WTC11 (cell line): Measurements from ENCODE around the gene SAE1. TPM values are rescaled to one million over a fixed set of nuclear protein-coding genes. Genes with fewer than 3 reads are reported as not detected.

ENCODE experiments used
- ESRRA ChIP-seq: sonication (generic); formaldehyde crosslinking; IDR thresholded peaks from 2 replicates; pipeline ENCODE4 v1.8.1; 2022; ENCODE audit warnings: mild to moderate bottlenecking, missing genetic modification reagents, borderline replicate concordance
- ETV6 ChIP-seq: sonication (generic); formaldehyde crosslinking; IDR thresholded peaks from 2 replicates; pipeline ENCODE4 v1.8.1; 2022; ENCODE audit warnings: mild to moderate bottlenecking, missing genetic modification reagents
- FOXJ3 ChIP-seq: sonication (generic); formaldehyde crosslinking; IDR thresholded peaks from 2 replicates; pipeline ENCODE4 v1.9.0; 2021; ENCODE audit warnings: missing genetic modification reagents, mild to moderate bottlenecking, borderline replicate concordance
- FOXP1 ChIP-seq: sonication (generic); formaldehyde crosslinking; IDR thresholded peaks from 2 replicates; pipeline ENCODE4 v1.8.0; 2022; ENCODE audit warnings: missing genetic modification reagents, mild to moderate bottlenecking, moderate library complexity, borderline replicate concordance
- MXD4 ChIP-seq: fragments of 250-450 bp; sonication (Bioruptor Pico); IDR thresholded peaks from 2 replicates; pipeline ENCODE4 v1.8.0; 2021; ENCODE audit warnings: mild to moderate bottlenecking, moderate library complexity, borderline replicate concordance
- NFATC4 ChIP-seq: fragments of 250-450 bp; sonication (Bioruptor Pico); IDR thresholded peaks from 2 replicates; pipeline ENCODE4 v1.9.0; 2021; ENCODE audit warnings: mild to moderate bottlenecking
- RORB ChIP-seq: fragments of 250-450 bp; sonication (Bioruptor Pico); IDR thresholded peaks from 2 replicates; pipeline ENCODE4 v1.9.0; 2021; ENCODE audit warnings: mild to moderate bottlenecking
- SP1 ChIP-seq: sonication (generic); formaldehyde crosslinking; conservative IDR thresholded peaks from 2 replicates; pipeline ENCODE4 v1.8.1; 2022; ENCODE audit warnings: missing genetic modification reagents
- ZNF121 ChIP-seq: sonication (generic); formaldehyde crosslinking; IDR thresholded peaks from 2 replicates; pipeline ENCODE4 v1.8.0; 2023; ENCODE audit warnings: missing genetic modification reagents
- total RNA-seq: library from RNA; stranded (reverse); gene quantifications from 3 replicates; pipeline ENCODE4 v1.2.3, GENCODE V29; 2021
- TF ChIP-seq, protein P1 (sequence below): fragments of 250-450 bp; sonication (Bioruptor Pico); IDR thresholded peaks from 2 replicates; pipeline ENCODE4 v1.9.0; 2021; ENCODE audit warnings: mild to moderate bottlenecking
- TF ChIP-seq, protein P2 (sequence below): sonication (generic); formaldehyde crosslinking; IDR thresholded peaks from 2 replicates; pipeline ENCODE4 v1.8.0; 2023; ENCODE audit warnings: missing genetic modification reagents
- TF ChIP-seq, protein P3 (sequence below): sonication (generic); formaldehyde crosslinking; IDR thresholded peaks from 2 replicates; pipeline ENCODE4 v1.8.0; 2022; ENCODE audit warnings: mild to moderate bottlenecking, missing genetic modification reagents
- TF ChIP-seq, protein P4 (sequence below): fragments of 250-450 bp; sonication (Bioruptor Pico); conservative IDR thresholded peaks from 2 replicates; pipeline ENCODE4 v1.9.0; 2021; ENCODE audit warnings: mild to moderate bottlenecking
- TF ChIP-seq, protein P5 (sequence below): sonication (generic); formaldehyde crosslinking; IDR thresholded peaks from 2 replicates; pipeline ENCODE4 v1.8.1; 2023; ENCODE audit warnings: mild to moderate bottlenecking, missing genetic modification reagents, moderate library complexity
- TF ChIP-seq, protein P6 (sequence below): sonication (generic); formaldehyde crosslinking; IDR thresholded peaks from 2 replicates; pipeline ENCODE4 v1.8.0; 2022; ENCODE audit warnings: mild to moderate bottlenecking, missing genetic modification reagents
- TF ChIP-seq, protein P7 (sequence below): sonication (generic); formaldehyde crosslinking; IDR thresholded peaks from 2 replicates; pipeline ENCODE4 v1.8.1; 2022; ENCODE audit warnings: low read depth, mild to moderate bottlenecking, moderate library complexity, missing genetic modification reagents, borderline replicate concordance

SAE1 gene
- total RNA-seq, 1 experiment from 2014 or later, result 224 TPM

DNA sequence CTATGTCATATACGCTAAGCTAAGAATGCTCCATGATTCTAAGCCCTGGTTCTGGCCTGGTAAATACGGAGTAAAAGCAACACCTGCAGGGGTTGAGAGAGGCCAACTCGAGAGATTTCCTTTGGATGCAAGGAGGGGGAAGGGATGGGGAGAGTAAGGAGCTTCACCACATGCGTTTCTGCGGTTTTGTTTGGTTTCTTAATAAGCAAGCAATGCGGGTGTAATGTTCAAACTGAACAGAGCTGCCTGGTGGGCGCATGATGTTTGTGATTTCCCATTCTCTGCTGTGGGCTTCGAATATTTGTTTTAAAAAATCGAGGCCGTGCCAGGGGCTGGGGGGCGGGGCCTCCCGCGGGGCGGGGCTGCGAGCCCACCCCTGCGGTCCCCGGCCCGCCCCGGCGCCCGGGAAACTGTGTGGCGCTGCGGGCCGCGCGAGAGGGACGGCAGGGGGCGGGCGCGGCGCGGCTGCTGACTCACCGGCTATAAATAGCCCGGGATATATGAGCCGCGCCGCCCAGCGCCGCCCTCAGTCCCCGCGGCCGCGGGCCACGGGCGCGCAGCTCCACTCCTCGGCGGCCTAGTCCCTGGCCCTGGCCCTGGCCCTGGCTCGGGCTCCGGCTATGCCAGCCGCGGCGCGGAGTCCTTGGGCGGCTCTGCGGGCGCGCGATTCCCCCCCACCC is 95.3 kb downstream of the SAE1 start (continued):
- TF ChIP-seq, protein P1, sequence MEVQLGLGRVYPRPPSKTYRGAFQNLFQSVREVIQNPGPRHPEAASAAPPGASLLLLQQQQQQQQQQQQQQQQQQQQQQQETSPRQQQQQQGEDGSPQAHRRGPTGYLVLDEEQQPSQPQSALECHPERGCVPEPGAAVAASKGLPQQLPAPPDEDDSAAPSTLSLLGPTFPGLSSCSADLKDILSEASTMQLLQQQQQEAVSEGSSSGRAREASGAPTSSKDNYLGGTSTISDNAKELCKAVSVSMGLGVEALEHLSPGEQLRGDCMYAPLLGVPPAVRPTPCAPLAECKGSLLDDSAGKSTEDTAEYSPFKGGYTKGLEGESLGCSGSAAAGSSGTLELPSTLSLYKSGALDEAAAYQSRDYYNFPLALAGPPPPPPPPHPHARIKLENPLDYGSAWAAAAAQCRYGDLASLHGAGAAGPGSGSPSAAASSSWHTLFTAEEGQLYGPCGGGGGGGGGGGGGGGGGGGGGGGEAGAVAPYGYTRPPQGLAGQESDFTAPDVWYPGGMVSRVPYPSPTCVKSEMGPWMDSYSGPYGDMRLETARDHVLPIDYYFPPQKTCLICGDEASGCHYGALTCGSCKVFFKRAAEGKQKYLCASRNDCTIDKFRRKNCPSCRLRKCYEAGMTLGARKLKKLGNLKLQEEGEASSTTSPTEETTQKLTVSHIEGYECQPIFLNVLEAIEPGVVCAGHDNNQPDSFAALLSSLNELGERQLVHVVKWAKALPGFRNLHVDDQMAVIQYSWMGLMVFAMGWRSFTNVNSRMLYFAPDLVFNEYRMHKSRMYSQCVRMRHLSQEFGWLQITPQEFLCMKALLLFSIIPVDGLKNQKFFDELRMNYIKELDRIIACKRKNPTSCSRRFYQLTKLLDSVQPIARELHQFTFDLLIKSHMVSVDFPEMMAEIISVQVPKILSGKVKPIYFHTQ, result peak; percentile 75; the same call in 1 of the 2 replicates
- TF ChIP-seq, protein P2, sequence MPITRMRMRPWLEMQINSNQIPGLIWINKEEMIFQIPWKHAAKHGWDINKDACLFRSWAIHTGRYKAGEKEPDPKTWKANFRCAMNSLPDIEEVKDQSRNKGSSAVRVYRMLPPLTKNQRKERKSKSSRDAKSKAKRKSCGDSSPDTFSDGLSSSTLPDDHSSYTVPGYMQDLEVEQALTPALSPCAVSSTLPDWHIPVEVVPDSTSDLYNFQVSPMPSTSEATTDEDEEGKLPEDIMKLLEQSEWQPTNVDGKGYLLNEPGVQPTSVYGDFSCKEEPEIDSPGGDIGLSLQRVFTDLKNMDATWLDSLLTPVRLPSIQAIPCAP, result peak; percentile 14; the same call in 1 of the 2 replicates
- TF ChIP-seq ESRRA (CRISPR knock-in tag) (0 out of 2 replicates have a peak, but pooled peaks have one; percentile 60), MXD4 (CRISPR knock-in tag) (no peak), FOXP1 (peak; percentile 78; the same call in 1 of the 2 replicates), ETV6 (CRISPR knock-in tag) (peak; percentile 67; the same call in 1 of the 2 replicates), SP1 (peak; percentile 92), NFATC4 (CRISPR knock-in tag) (peak; percentile 93), FOXJ3 (CRISPR knock-in tag) (no peak), ZNF121 (CRISPR knock-in tag) (no peak), RORB (CRISPR knock-in tag) (peak; percentile 90; the same call in 1 of the 2 replicates)
- TF ChIP-seq, protein P3, sequence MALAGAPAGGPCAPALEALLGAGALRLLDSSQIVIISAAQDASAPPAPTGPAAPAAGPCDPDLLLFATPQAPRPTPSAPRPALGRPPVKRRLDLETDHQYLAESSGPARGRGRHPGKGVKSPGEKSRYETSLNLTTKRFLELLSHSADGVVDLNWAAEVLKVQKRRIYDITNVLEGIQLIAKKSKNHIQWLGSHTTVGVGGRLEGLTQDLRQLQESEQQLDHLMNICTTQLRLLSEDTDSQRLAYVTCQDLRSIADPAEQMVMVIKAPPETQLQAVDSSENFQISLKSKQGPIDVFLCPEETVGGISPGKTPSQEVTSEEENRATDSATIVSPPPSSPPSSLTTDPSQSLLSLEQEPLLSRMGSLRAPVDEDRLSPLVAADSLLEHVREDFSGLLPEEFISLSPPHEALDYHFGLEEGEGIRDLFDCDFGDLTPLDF, result 0 out of 2 replicates have a peak, but pooled peaks have one; percentile 34
- TF ChIP-seq, protein P4, sequence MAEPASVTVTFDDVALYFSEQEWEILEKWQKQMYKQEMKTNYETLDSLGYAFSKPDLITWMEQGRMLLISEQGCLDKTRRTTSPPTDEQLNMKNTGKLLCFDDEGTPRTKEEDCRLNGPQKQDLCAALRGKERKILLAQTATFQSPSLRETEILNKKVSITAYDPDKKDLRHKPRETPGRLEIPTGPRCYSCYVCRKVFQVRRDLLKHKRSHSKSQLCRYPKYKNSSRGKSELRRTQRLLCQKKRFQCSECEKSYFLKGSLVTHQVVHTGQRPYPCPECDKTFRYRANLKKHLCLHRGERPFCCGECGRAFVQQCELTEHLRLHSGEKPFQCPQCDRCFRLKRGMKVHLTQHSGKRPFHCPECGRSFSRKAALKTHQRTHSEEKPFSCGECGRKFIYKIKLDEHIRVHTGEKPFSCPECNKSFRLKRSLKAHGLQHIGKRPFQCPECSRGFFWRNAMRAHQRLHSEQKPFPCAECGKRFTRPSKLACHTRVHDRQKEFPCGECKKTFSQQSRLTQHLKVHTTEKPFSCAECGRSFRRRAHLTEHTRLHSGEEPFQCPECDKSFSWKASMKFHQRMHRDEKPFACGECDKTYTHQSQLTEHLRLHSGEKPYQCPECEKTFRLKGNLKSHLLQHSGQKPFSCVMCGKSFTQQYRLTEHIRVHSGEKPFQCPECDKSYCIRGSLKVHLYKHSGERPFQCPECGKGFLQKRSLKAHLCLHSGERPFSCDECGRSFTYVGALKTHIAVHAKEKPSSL (CRISPR knock-in tag), result no peak
- TF ChIP-seq, protein P5, sequence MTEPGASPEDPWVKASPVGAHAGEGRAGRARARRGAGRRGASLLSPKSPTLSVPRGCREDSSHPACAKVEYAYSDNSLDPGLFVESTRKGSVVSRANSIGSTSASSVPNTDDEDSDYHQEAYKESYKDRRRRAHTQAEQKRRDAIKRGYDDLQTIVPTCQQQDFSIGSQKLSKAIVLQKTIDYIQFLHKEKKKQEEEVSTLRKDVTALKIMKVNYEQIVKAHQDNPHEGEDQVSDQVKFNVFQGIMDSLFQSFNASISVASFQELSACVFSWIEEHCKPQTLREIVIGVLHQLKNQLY (CRISPR knock-in tag), result 0 out of 2 replicates have a peak, but pooled peaks have one; percentile 57
- TF ChIP-seq, protein P6, sequence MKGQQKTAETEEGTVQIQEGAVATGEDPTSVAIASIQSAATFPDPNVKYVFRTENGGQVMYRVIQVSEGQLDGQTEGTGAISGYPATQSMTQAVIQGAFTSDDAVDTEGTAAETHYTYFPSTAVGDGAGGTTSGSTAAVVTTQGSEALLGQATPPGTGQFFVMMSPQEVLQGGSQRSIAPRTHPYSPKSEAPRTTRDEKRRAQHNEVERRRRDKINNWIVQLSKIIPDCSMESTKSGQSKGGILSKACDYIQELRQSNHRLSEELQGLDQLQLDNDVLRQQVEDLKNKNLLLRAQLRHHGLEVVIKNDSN (CRISPR knock-in tag), result no peak
- TF ChIP-seq, protein P7, sequence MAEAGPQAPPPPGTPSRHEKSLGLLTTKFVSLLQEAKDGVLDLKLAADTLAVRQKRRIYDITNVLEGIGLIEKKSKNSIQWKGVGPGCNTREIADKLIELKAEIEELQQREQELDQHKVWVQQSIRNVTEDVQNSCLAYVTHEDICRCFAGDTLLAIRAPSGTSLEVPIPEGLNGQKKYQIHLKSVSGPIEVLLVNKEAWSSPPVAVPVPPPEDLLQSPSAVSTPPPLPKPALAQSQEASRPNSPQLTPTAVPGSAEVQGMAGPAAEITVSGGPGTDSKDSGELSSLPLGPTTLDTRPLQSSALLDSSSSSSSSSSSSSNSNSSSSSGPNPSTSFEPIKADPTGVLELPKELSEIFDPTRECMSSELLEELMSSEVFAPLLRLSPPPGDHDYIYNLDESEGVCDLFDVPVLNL (CRISPR knock-in tag), result peak; percentile 63; the same call in 1 of the 2 replicates
